Lower leg skin (tissue), 3 donors: ENCODE measurements around the gene HIP1R.
"Not testable (repeated sequence)": the region's sequence is repeated elsewhere in the genome, so short reads cannot be mapped to it uniquely, and the experiment has no call there.

ENCODE experiments used
- POLR2A ChIP-seq, 2 donors: fragments of 450-650 bp; IDR thresholded peaks; one replicate each; pipeline ENCODE4 v1.6.1; 2016 to 2017; ENCODE audit warnings: antibody characterized with exemption in 2 of 2, mild to moderate bottlenecking in 1 of 2, moderate library complexity in 1 of 2
- TF ChIP-seq, protein P1 (sequence below), 3 donors: fragments of 450-650 bp; IDR thresholded peaks; one replicate each; pipeline ENCODE4 v1.5.1; 2016; ENCODE audit warnings: antibody characterized with exemption in 3 of 3, mild to moderate bottlenecking in 3 of 3, moderate library complexity in 2 of 3

DNA sequence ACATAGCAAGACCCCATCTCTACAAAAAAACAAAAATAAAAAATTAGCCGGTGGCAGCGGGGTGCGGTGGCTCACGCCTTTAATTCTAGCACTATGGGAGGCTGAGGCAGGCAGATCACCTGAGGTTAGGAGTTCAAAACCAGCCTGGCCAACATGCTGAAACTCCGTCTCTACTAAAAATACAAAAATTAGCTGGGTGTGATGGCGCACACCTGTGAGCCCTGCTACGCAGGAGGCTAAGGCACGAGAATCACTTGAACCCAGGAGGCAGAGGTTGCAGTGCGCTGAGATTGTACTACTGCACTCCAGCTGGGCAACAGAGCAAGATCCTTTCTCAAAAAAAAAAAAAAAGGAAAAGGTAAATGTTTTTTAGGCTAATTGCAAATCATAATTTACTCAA is 57.5 kb downstream of the HIP1R start:
- TF ChIP-seq, protein P1, sequence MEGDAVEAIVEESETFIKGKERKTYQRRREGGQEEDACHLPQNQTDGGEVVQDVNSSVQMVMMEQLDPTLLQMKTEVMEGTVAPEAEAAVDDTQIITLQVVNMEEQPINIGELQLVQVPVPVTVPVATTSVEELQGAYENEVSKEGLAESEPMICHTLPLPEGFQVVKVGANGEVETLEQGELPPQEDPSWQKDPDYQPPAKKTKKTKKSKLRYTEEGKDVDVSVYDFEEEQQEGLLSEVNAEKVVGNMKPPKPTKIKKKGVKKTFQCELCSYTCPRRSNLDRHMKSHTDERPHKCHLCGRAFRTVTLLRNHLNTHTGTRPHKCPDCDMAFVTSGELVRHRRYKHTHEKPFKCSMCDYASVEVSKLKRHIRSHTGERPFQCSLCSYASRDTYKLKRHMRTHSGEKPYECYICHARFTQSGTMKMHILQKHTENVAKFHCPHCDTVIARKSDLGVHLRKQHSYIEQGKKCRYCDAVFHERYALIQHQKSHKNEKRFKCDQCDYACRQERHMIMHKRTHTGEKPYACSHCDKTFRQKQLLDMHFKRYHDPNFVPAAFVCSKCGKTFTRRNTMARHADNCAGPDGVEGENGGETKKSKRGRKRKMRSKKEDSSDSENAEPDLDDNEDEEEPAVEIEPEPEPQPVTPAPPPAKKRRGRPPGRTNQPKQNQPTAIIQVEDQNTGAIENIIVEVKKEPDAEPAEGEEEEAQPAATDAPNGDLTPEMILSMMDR (IDR thresholded peaks at IDR 0.05), result not testable (repeated sequence)
- TF ChIP-seq POLR2A (IDR thresholded peaks at IDR 0.05), result not testable (repeated sequence)
